Urothelium cell line (cell line): ENCODE data around the gene SUCLG2.

Source experiments
- DNase-seq: peaks from one replicate; pipeline ENCODE4 v3.0.0; 2011; ENCODE audit warnings: low spot score, mixed read lengths
- FAIRE-seq: peaks from 2 replicates; lab custom pipeline; 2011; peaks lifted over from hg19 to GRCh38; lab: Jason Lieb, UNC

The SUCLG2 gene

DNA sequence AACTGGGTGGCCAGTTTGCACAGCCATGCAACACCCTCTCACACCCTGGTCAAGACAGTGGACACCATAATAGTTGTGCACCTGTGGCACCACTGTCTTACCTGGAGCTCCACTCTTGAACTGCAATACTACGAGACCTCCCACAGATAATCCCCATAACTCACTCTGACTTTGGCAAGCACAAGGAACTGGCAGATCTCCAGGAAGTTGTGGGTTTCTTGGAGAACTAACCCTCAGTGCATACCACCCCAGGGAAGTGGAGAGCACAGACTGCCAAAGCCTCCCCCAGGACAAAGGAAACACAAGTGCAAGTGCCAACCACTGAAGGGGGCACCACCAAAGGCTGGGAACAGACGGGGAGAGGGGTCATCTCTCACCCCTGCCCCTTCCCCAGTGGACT lies 318.6 kb downstream of the SUCLG2 start:
- DNase-seq = peak; percentile 11
- no peak for FAIRE-seq

DNA sequence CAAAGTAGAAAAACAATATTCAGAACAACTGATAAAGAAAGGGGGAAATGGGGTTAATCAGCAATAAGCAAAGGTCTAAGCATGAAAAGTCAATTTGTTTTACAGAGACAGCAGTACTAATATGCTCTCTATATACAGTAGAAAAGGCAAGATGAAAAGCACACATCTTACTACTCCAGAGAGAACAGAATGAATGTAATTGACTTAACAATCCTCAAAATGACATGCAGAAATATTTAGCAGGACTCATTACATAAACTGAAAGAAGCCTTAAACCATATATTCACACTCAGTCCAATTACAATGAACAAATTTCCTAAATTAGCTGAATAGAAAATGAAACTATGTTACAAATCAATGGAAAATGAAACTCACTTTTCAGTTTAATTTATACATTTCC lies 319.8 kb downstream of the SUCLG2 start:
- no peak for FAIRE-seq

GRCh38 chr3:67329358-67329757 lies 325.1 kb downstream of the SUCLG2 start:
- DNase-seq = no peak
- no peak for FAIRE-seq

More for the DNA sequence above, 319.8 kb downstream of the SUCLG2 start:
- no peak for DNase-seq

DNA sequence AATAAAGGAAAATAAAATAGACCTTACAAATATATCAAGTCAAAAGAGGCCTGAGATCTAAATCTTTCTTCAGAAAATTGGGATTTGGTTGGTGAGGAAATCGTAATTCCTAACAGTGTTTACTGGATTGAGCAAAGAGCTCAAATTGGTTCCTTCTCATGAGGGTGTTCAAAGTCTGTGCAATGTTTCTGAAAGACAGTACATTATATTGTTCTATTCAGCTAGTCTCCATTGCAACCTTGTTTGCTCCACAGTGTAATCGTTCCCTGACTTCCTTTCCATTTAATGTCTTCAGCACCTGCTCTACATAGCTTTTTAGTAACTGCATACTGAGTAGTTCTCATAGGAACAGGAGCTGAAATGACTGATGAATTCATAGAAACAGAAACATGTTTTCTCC lies 326.8 kb downstream of the SUCLG2 start:
- FAIRE-seq = no peak
- DNase-seq = no peak

- no peak for DNase-seq
- no peak for FAIRE-seq
These were observed 329.2 kb downstream of the SUCLG2 start for GRCh38 chr3:67325231-67325630.
